ENCODE data around the gene RPS15.

- peak; percentile 10 for TF ChIP-seq CTCF (IDR thresholded peaks at IDR 0.05)
- no peak for TF ChIP-seq EZH2 (IDR thresholded peaks at IDR 0.05)
Observed at GRCh38 chr19:1422943-1423342, 15.3 kb upstream of the RPS15 start.

Data from neural progenitor cell (in vitro differentiated cells).